Pericardium fibroblast (primary cell): ENCODE measurements around the gene PLAAT3. TPM values are rescaled to one million over a fixed set of nuclear protein-coding genes. Genes with fewer than 3 reads are reported as not detected.

Experiments used
- total RNA-seq: library from RNA; depleted of rRNA; stranded (reverse); fragments of >200 nt; gene quantifications from 2 replicates; pipeline ENCODE4 v1.2.3, GENCODE V29; 2015

Gene PLAAT3
- total RNA-seq = 18.6 and 39.1 TPM in 2 replicates

DNA sequence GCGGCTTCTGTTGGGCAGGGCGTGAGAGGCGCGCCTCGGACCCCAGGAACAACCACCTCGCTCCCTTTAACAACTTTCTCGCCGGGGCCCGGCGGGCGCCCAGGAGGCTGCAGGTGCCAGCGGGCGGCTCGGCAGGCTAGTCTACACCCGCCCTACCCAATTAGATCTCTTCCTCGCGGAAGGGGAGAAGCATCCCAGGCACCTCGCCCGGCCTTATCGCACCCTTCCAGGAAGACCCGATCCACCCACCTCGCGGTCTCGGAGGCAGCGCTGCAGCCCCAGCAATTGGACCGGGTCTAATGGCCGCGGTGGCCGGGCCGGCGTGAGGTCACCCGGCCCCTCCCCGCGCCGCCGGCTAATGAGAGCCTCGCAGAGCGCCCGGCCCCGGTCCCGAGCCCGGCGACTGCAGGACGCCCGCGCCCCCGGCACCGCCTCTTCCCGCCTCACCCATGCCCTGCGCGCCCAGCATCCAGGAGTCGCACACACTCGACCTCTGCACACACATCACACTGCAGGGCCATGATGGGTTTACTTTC lies at the start of gene PLAAT3:
Gene PLAAT3, minus strand, starts transcription at position 298 of the 536 bp plus-strand sequence. CDS start 419 bp downstream, outside the sequence.

GRCh38 chr11:63563201-63564055 lies 50.8 kb downstream of the PLAAT3 start, which contains the start of gene PLAAT2:
PLAAT2 (minus strand) TSS chr11:63563379; CDS start chr11:63563324, 55 bp downstream.

GRCh38 chr11:63536669-63537292 lies 77.5 kb downstream of the PLAAT3 start, which contains the start of gene PLAAT4:
PLAAT4 (plus strand) TSS chr11:63536808; CDS start chr11:63536869, 61 bp downstream.

Other genes with a start within 250 kb of the PLAAT3 start
- not detected in 2 replicates for gene SLC22A9, start 244.6 kb downstream of the PLAAT3 start, total RNA-seq
- gene PLAAT5, start 123.3 kb downstream of the PLAAT3 start, total RNA-seq = 2.3 and 3.5 TPM in 2 replicates
- 2.4 and 13.2 TPM in 2 replicates for gene LGALS12, start 108.3 kb downstream of the PLAAT3 start, total RNA-seq
- gene PLAAT4, start 77.6 kb downstream of the PLAAT3 start, total RNA-seq = 50.4 and 59.5 TPM in 2 replicates
- not detected in 2 replicates for gene PLAAT2, start 51.1 kb downstream of the PLAAT3 start, total RNA-seq
- gene ATL3, start 56.9 kb upstream of the PLAAT3 start, total RNA-seq = 66.2 and 71.3 TPM in 2 replicates
- gene RTN3, start 67.1 kb upstream of the PLAAT3 start, total RNA-seq = 117 and 135 TPM in 2 replicates
- 34.9 and 35.2 TPM in 2 replicates for gene ZFTA, start 154.3 kb upstream of the PLAAT3 start, total RNA-seq
- 17.3 and 29.2 TPM in 2 replicates for gene SPINDOC, start 199.0 kb upstream of the PLAAT3 start, total RNA-seq
- 12.7 and 14.0 TPM in 2 replicates for gene MARK2, start 224.7 kb upstream of the PLAAT3 start, total RNA-seq